NB4 (cell line): ENCODE data around the gene BANP.
"Not testable (repeated sequence)": the region's sequence is repeated elsewhere in the genome, so short reads cannot be mapped to it uniquely, and the experiment has no call there.

ENCODE experiments used
- CTCF ChIP-seq: IDR thresholded peaks from one replicate; pipeline ENCODE4 v1.5.1; 2012; ENCODE audit warnings: low read depth, low read length
- POLR2A ChIP-seq: IDR thresholded peaks from 2 replicates; pipeline ENCODE4 v1.6.1; 2011; ENCODE audit warnings: mild to moderate bottlenecking; ENCODE audit not compliant: insufficient read length; ENCODE audit errors: extremely low read depth

GRCh38 chr16:88036640-88036996 lies 85.4 kb downstream of the BANP start:
- TF ChIP-seq CTCF, POLR2A: not testable (repeated sequence)
